ENCODE results near the gene PRDX1.
A peak's percentile ranks its signal among the peaks of the same experiment; 100 is the strongest.

PRDX1 gene

GRCh38 chr1:45510972-45511527 is 10.6 kb downstream of the PRDX1 start:
- no peak overlapping the region for H3K4me3 ChIP-seq (ENCODE audit: low read depth, low read length)
- in situ Hi-C loops (cut with HindIII; ENCODE audit: low sequenced_read_pairs), result no loop called here
- DNase-seq (ENCODE audit: low read depth), result no peak
- TF ChIP-seq CTCF (IDR thresholded peaks at IDR 0.05; ENCODE audit: low read depth, low read length, missing control alignments), result no peak

DNA sequence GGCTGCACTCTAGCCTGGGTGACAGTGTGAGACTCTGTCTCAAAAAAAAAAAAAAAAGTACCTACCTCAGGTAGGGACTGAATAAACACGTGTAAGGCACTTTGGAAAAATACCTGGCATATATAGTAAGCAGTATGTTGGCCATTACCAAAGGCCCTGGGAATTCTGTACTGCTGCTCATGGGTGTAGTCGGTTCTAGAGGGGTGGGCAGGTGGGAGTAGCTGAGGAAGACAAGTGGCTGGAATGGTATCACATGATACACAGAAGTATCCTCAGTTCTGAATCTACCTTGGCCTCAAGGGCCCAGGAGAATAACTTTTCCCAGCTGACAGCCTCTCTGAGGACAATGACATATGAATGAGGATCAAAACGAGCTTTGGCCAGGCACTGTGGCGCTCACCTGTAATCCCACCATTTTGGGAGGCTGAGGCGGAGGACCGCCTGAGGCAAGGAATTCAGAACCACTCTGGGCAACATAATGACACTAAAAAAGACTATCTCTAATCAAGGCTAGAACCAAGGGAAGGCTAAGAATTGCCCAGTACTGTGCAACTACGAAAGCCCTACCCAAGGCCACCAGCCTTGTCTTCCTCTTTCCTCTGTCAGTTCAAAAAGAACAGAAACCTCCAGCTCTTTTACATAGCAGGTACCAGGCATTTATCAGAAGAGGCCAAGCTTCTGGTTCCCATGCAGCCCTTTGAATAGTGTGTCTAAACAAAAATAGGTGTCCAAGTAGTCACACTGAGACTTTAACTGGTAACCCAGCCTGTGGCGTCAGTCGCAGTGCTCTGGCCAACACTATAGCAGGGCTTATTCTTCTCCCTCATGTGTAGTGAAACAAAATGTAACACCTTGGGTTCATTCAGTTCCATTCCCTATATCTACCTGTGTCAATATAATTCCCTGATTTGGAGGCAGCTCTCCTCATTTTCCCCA is 11.4 kb downstream of the PRDX1 start:
- TF ChIP-seq CTCF (IDR thresholded peaks at IDR 0.05; ENCODE audit: low read depth, low read length, missing control alignments), result no peak
- no peak overlapping the region for H3K4me3 ChIP-seq (ENCODE audit: low read depth, low read length)
- in situ Hi-C loops (cut with HindIII; ENCODE audit: low sequenced_read_pairs), result no loop called here

GRCh38 chr1:45508295-45509151 is 13.2 kb downstream of the PRDX1 start:
- no peak for DNase-seq (ENCODE audit: low read depth)

More for the DNA sequence above, 11.4 kb downstream of the PRDX1 start:
- DNase-seq (ENCODE audit: low read depth), result no peak

DNA sequence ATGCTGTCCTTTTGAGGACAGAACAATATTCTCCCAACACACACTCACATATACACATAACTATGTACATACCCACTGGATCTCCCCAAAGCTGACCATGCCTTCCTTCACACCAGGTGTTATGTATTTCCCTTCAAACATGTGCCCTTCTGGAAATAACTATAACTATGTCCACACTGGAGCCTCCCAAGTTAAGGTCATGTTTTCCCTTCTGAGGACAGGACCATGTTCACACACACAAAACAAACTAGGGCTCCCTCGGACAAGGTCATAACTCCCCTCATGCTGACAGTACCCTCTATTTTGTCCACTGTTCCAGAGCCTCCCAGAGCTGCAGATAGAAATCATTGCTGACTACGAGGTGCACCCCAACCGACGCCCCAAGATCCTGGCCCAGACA is 13.8 kb downstream of the PRDX1 start:
- in situ Hi-C loops (cut with HindIII; ENCODE audit: low sequenced_read_pairs), result no loop called here
- no peak for TF ChIP-seq CTCF (IDR thresholded peaks at IDR 0.05; ENCODE audit: low read depth, low read length, missing control alignments)
- no peak for DNase-seq (ENCODE audit: low read depth)
- H3K4me3 ChIP-seq (ENCODE audit: low read depth, low read length), result no peak overlapping the region

More at GRCh38 chr1:45508295-45509151, 13.2 kb downstream of the PRDX1 start:
- TF ChIP-seq CTCF (IDR thresholded peaks at IDR 0.05; ENCODE audit: low read depth, low read length, missing control alignments), result peak; percentile 7
- no peak overlapping the region for H3K4me3 ChIP-seq (ENCODE audit: low read depth, low read length)
- in situ Hi-C loops (cut with HindIII; ENCODE audit: low sequenced_read_pairs), result no loop called here

DNA sequence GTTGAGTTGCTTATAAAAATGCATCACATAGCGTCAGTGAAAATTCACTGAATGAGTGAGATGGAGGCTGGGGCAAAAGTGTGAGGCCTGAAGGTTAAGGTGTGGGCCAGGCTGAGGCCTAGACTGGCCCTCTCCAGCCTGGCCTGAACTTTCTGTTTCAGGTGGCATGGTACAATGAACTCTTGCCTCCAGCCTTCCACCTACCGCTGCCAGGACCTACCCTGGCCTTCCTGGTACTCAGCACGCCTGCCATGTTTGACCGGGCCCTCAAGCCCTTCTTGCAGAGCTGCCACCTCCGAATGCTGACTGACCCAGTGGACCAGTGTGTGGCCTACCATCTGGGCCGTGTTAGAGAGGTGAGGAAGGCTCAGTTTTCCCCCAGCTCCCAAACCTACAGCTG is 14.5 kb downstream of the PRDX1 start:
- in situ Hi-C loops (cut with HindIII; ENCODE audit: low sequenced_read_pairs), result no loop called here
- no peak overlapping the region for H3K4me3 ChIP-seq (ENCODE audit: low read depth, low read length)
- no peak for TF ChIP-seq CTCF (IDR thresholded peaks at IDR 0.05; ENCODE audit: low read depth, low read length, missing control alignments)
- no peak for DNase-seq (ENCODE audit: low read depth)
